WTC11 (cell line): ENCODE results near the gene TCF15. TPM values are rescaled to one million over a fixed set of nuclear protein-coding genes. Genes with fewer than 3 reads are reported as not detected.

Experiments
- CBFB ChIP-seq: sonication (generic); formaldehyde crosslinking; IDR thresholded peaks from 2 replicates; pipeline ENCODE4 v1.8.1; 2022; ENCODE audit warnings: mild to moderate bottlenecking, low read depth, missing genetic modification reagents
- CTCF ChIP-seq: fragments of 200-600 bp; IDR thresholded peaks from 2 replicates; pipeline ENCODE4 v1.8.0; 2022; ENCODE audit warnings: antibody characterized with exemption
- E2F1 ChIP-seq: sonication (generic); formaldehyde crosslinking; IDR thresholded peaks from 2 replicates; pipeline ENCODE4 v1.8.0; 2022; ENCODE audit warnings: mild to moderate bottlenecking, missing genetic modification reagents
- MLX ChIP-seq: sonication (generic); formaldehyde crosslinking; IDR thresholded peaks from 2 replicates; pipeline ENCODE4 v1.8.1; 2023; ENCODE audit warnings: mild to moderate bottlenecking, missing genetic modification reagents, moderate library complexity
- NR1H2 ChIP-seq: sonication (generic); formaldehyde crosslinking; IDR thresholded peaks from 2 replicates; pipeline ENCODE4 v1.9.0; 2021; ENCODE audit warnings: mild to moderate bottlenecking, moderate library complexity, missing genetic modification reagents
- NR3C1 ChIP-seq: sonication (generic); formaldehyde crosslinking; conservative IDR thresholded peaks from 2 replicates; pipeline ENCODE4 v1.8.1; 2023; ENCODE audit warnings: low read depth, mild to moderate bottlenecking, missing genetic modification reagents
- RORB ChIP-seq: fragments of 250-450 bp; sonication (Bioruptor Pico); IDR thresholded peaks from 2 replicates; pipeline ENCODE4 v1.9.0; 2021; ENCODE audit warnings: mild to moderate bottlenecking
- SMAD4 ChIP-seq: sonication (generic); formaldehyde crosslinking; IDR thresholded peaks from 2 replicates; pipeline ENCODE4 v1.8.0; 2022; ENCODE audit warnings: mild to moderate bottlenecking, missing genetic modification reagents
- SP1 ChIP-seq: sonication (generic); formaldehyde crosslinking; conservative IDR thresholded peaks from 2 replicates; pipeline ENCODE4 v1.8.1; 2022; ENCODE audit warnings: missing genetic modification reagents
- ZNF121 ChIP-seq: sonication (generic); formaldehyde crosslinking; IDR thresholded peaks from 2 replicates; pipeline ENCODE4 v1.8.0; 2023; ENCODE audit warnings: missing genetic modification reagents
- ZNF317 ChIP-seq: sonication (generic); formaldehyde crosslinking; IDR thresholded peaks from 2 replicates; pipeline ENCODE4 v1.8.1; 2023; ENCODE audit warnings: low read depth, mild to moderate bottlenecking, moderate library complexity, missing genetic modification reagents, borderline replicate concordance
- ZNF423 ChIP-seq: fragments of 250-450 bp; sonication (Bioruptor Pico); IDR thresholded peaks from 2 replicates; pipeline ENCODE4 v2.1.2; 2022; ENCODE audit warnings: mild to moderate bottlenecking, moderate library complexity
- total RNA-seq: library from RNA; stranded (reverse); gene quantifications from 3 replicates; pipeline ENCODE4 v1.2.3, GENCODE V29; 2021
- TF ChIP-seq, protein P1 (sequence below): sonication (generic); formaldehyde crosslinking; conservative IDR thresholded peaks from 2 replicates; pipeline ENCODE4 v1.8.1; 2023; ENCODE audit warnings: mild to moderate bottlenecking, low read depth, missing genetic modification reagents, moderate library complexity
- TF ChIP-seq, protein P2 (sequence below): sonication (generic); formaldehyde crosslinking; IDR thresholded peaks from 2 replicates; pipeline ENCODE4 v1.8.1; 2023; ENCODE audit warnings: mild to moderate bottlenecking, missing genetic modification reagents, borderline replicate concordance
- TF ChIP-seq, protein P3 (sequence below): sonication (generic); formaldehyde crosslinking; IDR thresholded peaks from 2 replicates; pipeline ENCODE4 v1.8.1; 2022; ENCODE audit warnings: low read depth, mild to moderate bottlenecking, moderate library complexity, missing genetic modification reagents, borderline replicate concordance
- TF ChIP-seq, protein P4 (sequence below): sonication (generic); formaldehyde crosslinking; IDR thresholded peaks from 2 replicates; pipeline ENCODE4 v1.8.1; 2023; ENCODE audit warnings: mild to moderate bottlenecking, missing genetic modification reagents
- TF ChIP-seq, protein P5 (sequence below): sonication (generic); formaldehyde crosslinking; IDR thresholded peaks from 2 replicates; pipeline ENCODE4 v1.8.0; 2022; ENCODE audit warnings: missing genetic modification reagents
- TF ChIP-seq, protein P6 (sequence below): fragments of 250-450 bp; sonication (Bioruptor Pico); IDR thresholded peaks from 2 replicates; pipeline ENCODE4 v1.9.0; 2021; ENCODE audit warnings: mild to moderate bottlenecking

The TCF15 gene
- total RNA-seq, 1 experiment from 2014 or later: 3.8 TPM

DNA sequence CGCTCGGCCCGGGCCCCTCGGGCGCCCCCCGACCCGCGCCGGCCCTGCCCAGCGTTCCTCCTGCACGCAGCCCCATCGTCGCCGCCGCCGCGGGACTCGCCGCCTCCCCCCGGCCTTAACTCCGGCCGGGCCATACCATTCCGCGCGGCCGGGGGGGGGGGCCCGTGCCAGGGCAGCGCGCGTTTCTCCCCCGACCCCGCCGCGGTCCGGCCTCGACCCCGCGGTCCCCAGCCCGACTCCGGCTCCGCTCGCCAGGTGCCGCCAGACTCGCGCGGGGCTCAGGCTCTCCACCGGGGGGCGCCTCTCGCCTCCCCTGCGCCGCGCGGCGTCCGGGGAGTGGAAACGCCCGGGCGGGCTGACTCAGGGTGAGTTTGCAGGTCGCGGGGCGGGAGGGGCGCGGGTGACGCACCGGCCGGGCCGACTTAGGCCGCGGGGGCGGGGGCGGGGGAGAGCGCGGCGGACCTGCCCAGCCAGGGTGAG, 43.0 kb upstream of the TCF15 start, which contains the start of gene SRXN1 (continued):
- TF ChIP-seq CTCF: peak; percentile 29; the same call in 1 of the 2 replicates
- no peak for TF ChIP-seq SMAD4 (CRISPR knock-in tag)
- TF ChIP-seq E2F1 (CRISPR knock-in tag): no peak
- TF ChIP-seq, protein P1, sequence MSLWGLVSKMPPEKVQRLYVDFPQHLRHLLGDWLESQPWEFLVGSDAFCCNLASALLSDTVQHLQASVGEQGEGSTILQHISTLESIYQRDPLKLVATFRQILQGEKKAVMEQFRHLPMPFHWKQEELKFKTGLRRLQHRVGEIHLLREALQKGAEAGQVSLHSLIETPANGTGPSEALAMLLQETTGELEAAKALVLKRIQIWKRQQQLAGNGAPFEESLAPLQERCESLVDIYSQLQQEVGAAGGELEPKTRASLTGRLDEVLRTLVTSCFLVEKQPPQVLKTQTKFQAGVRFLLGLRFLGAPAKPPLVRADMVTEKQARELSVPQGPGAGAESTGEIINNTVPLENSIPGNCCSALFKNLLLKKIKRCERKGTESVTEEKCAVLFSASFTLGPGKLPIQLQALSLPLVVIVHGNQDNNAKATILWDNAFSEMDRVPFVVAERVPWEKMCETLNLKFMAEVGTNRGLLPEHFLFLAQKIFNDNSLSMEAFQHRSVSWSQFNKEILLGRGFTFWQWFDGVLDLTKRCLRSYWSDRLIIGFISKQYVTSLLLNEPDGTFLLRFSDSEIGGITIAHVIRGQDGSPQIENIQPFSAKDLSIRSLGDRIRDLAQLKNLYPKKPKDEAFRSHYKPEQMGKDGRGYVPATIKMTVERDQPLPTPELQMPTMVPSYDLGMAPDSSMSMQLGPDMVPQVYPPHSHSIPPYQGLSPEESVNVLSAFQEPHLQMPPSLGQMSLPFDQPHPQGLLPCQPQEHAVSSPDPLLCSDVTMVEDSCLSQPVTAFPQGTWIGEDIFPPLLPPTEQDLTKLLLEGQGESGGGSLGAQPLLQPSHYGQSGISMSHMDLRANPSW (CRISPR knock-in tag): no peak
- TF ChIP-seq, protein P2, sequence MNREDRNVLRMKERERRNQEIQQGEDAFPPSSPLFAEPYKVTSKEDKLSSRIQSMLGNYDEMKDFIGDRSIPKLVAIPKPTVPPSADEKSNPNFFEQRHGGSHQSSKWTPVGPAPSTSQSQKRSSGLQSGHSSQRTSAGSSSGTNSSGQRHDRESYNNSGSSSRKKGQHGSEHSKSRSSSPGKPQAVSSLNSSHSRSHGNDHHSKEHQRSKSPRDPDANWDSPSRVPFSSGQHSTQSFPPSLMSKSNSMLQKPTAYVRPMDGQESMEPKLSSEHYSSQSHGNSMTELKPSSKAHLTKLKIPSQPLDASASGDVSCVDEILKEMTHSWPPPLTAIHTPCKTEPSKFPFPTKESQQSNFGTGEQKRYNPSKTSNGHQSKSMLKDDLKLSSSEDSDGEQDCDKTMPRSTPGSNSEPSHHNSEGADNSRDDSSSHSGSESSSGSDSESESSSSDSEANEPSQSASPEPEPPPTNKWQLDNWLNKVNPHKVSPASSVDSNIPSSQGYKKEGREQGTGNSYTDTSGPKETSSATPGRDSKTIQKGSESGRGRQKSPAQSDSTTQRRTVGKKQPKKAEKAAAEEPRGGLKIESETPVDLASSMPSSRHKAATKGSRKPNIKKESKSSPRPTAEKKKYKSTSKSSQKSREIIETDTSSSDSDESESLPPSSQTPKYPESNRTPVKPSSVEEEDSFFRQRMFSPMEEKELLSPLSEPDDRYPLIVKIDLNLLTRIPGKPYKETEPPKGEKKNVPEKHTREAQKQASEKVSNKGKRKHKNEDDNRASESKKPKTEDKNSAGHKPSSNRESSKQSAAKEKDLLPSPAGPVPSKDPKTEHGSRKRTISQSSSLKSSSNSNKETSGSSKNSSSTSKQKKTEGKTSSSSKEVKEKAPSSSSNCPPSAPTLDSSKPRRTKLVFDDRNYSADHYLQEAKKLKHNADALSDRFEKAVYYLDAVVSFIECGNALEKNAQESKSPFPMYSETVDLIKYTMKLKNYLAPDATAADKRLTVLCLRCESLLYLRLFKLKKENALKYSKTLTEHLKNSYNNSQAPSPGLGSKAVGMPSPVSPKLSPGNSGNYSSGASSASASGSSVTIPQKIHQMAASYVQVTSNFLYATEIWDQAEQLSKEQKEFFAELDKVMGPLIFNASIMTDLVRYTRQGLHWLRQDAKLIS: no peak
- TF ChIP-seq, protein P3, sequence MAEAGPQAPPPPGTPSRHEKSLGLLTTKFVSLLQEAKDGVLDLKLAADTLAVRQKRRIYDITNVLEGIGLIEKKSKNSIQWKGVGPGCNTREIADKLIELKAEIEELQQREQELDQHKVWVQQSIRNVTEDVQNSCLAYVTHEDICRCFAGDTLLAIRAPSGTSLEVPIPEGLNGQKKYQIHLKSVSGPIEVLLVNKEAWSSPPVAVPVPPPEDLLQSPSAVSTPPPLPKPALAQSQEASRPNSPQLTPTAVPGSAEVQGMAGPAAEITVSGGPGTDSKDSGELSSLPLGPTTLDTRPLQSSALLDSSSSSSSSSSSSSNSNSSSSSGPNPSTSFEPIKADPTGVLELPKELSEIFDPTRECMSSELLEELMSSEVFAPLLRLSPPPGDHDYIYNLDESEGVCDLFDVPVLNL (CRISPR knock-in tag): peak; percentile 71; the same call in 1 of the 2 replicates
- TF ChIP-seq ZNF121 (CRISPR knock-in tag): no peak
- peak; percentile 15; the same call in 1 of the 2 replicates for TF ChIP-seq ZNF423
- TF ChIP-seq, protein P4, sequence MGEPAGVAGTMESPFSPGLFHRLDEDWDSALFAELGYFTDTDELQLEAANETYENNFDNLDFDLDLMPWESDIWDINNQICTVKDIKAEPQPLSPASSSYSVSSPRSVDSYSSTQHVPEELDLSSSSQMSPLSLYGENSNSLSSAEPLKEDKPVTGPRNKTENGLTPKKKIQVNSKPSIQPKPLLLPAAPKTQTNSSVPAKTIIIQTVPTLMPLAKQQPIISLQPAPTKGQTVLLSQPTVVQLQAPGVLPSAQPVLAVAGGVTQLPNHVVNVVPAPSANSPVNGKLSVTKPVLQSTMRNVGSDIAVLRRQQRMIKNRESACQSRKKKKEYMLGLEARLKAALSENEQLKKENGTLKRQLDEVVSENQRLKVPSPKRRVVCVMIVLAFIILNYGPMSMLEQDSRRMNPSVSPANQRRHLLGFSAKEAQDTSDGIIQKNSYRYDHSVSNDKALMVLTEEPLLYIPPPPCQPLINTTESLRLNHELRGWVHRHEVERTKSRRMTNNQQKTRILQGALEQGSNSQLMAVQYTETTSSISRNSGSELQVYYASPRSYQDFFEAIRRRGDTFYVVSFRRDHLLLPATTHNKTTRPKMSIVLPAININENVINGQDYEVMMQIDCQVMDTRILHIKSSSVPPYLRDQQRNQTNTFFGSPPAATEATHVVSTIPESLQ (CRISPR knock-in tag): no peak
- TF ChIP-seq, protein P5, sequence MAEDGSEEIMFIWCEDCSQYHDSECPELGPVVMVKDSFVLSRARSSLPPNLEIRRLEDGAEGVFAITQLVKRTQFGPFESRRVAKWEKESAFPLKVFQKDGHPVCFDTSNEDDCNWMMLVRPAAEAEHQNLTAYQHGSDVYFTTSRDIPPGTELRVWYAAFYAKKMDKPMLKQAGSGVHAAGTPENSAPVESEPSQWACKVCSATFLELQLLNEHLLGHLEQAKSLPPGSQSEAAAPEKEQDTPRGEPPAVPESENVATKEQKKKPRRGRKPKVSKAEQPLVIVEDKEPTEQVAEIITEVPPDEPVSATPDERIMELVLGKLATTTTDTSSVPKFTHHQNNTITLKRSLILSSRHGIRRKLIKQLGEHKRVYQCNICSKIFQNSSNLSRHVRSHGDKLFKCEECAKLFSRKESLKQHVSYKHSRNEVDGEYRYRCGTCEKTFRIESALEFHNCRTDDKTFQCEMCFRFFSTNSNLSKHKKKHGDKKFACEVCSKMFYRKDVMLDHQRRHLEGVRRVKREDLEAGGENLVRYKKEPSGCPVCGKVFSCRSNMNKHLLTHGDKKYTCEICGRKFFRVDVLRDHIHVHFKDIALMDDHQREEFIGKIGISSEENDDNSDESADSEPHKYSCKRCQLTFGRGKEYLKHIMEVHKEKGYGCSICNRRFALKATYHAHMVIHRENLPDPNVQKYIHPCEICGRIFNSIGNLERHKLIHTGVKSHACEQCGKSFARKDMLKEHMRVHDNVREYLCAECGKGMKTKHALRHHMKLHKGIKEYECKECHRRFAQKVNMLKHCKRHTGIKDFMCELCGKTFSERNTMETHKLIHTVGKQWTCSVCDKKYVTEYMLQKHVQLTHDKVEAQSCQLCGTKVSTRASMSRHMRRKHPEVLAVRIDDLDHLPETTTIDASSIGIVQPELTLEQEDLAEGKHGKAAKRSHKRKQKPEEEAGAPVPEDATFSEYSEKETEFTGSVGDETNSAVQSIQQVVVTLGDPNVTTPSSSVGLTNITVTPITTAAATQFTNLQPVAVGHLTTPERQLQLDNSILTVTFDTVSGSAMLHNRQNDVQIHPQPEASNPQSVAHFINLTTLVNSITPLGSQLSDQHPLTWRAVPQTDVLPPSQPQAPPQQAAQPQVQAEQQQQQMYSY (CRISPR knock-in tag): no peak
- TF ChIP-seq NR3C1: no peak
- TF ChIP-seq, protein P6, sequence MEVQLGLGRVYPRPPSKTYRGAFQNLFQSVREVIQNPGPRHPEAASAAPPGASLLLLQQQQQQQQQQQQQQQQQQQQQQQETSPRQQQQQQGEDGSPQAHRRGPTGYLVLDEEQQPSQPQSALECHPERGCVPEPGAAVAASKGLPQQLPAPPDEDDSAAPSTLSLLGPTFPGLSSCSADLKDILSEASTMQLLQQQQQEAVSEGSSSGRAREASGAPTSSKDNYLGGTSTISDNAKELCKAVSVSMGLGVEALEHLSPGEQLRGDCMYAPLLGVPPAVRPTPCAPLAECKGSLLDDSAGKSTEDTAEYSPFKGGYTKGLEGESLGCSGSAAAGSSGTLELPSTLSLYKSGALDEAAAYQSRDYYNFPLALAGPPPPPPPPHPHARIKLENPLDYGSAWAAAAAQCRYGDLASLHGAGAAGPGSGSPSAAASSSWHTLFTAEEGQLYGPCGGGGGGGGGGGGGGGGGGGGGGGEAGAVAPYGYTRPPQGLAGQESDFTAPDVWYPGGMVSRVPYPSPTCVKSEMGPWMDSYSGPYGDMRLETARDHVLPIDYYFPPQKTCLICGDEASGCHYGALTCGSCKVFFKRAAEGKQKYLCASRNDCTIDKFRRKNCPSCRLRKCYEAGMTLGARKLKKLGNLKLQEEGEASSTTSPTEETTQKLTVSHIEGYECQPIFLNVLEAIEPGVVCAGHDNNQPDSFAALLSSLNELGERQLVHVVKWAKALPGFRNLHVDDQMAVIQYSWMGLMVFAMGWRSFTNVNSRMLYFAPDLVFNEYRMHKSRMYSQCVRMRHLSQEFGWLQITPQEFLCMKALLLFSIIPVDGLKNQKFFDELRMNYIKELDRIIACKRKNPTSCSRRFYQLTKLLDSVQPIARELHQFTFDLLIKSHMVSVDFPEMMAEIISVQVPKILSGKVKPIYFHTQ (CRISPR knock-in tag): no peak
- no peak for TF ChIP-seq NR1H2 (CRISPR knock-in tag)
- peak; percentile 89 for TF ChIP-seq SP1 (CRISPR knock-in tag)
- no peak for TF ChIP-seq ZNF317 (CRISPR knock-in tag)
- no peak for TF ChIP-seq CBFB (CRISPR knock-in tag)
- no peak for TF ChIP-seq RORB (CRISPR knock-in tag)
- no peak for TF ChIP-seq MLX (CRISPR knock-in tag)
